Omental fat pad (tissue), 4 donors: ENCODE results near the gene NUTM1. TPM values are rescaled to one million over a fixed set of nuclear protein-coding genes. Genes with fewer than 3 reads are reported as not detected.

Experiments used
- ATAC-seq: fragments of 150-250 bp; one replicate; pipeline ENCODE4 v1.9.1; 2016; ENCODE audit warnings: mild to moderate bottlenecking, moderate library complexity; ENCODE audit not compliant: low FRiP score
- DNase-seq: peaks from one replicate; pipeline ENCODE4 v3.0.0-alpha.2; 2019; ENCODE audit warnings: low spot score
- total RNA-seq, 4 donors: library from RNA; depleted of rRNA; stranded (reverse); fragments of >200 nt; gene quantifications; one replicate each; pipeline ENCODE4 v1.1.0, GENCODE V29; 2016
- TF ChIP-seq, protein P1 (sequence below), 3 donors: fragments of 450-650 bp; IDR thresholded peaks; one replicate each; pipeline ENCODE4 v1.5.1; 2016 to 2017; ENCODE audit warnings: antibody characterized with exemption in 3 of 3, mild to moderate bottlenecking in 3 of 3, moderate library complexity in 2 of 3

Gene NUTM1
- total RNA-seq, 4 donors from 2014 or later = not detected

DNA sequence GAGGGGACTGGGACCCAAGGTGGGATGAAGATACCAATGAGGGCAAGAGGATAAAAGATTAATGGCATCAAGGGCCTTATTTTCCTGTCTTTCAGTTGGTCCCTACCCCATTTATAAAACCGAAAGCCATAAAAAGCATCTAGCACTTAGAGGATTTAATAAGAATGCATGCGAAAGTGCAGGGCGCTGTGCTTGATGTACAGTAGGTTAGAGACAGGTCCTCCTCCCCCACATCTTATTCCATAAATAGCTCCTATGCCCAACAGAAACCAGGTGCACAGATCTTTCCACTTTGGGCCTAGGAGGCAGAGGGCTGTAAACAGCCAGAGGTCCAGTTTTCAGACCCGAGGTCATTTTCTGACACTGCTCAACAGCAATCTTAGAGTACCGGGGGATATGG is 22.7 kb downstream of the NUTM1 start:
- TF ChIP-seq, protein P1, sequence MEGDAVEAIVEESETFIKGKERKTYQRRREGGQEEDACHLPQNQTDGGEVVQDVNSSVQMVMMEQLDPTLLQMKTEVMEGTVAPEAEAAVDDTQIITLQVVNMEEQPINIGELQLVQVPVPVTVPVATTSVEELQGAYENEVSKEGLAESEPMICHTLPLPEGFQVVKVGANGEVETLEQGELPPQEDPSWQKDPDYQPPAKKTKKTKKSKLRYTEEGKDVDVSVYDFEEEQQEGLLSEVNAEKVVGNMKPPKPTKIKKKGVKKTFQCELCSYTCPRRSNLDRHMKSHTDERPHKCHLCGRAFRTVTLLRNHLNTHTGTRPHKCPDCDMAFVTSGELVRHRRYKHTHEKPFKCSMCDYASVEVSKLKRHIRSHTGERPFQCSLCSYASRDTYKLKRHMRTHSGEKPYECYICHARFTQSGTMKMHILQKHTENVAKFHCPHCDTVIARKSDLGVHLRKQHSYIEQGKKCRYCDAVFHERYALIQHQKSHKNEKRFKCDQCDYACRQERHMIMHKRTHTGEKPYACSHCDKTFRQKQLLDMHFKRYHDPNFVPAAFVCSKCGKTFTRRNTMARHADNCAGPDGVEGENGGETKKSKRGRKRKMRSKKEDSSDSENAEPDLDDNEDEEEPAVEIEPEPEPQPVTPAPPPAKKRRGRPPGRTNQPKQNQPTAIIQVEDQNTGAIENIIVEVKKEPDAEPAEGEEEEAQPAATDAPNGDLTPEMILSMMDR (IDR thresholded peaks at IDR 0.05) = no peak
- no peak for ATAC-seq

DNA sequence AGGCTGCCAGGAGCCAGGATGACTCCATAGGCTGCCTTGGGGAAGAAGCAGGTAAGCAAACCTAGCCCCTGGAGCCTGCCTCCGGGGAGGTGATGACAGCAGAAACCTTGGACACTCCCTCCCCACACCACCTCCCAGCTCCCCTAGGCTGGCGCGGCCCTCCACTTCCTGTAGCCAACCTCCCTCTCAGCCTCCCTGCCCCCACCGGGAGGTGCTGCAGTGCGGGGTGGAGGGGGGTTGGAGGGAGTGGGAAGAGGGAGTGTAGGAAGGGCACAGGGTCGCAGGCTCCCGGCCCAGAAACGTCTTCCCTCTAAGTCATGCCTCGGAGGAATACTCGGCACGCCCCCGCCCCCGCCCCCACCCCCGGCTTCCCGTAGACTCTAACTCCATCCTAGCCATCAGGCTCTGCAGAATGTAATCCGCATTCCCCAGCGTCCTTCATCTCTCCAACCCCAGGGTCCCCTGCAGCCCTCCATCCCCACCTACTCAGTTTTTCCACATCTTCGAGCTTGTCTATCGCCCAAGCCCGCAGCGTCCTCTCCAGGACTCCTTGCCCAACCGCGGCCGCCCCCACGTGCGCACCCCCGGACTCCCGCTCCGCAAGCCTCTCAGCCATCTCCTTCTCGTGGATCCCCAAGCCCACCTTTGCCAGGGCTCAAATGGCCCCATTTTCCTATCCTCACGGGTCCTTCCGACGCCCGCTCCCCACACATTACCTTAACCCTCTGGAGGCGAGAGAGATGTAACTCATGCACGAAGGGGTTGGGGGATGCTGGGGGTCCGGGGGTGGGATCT is 23.4 kb downstream of the NUTM1 start:
- DNase-seq (peak; percentile 35), ATAC-seq (peak; percentile 29)
- TF ChIP-seq, protein P1 (IDR thresholded peaks at IDR 0.05) = no peak

More for the DNA sequence above, 22.7 kb downstream of the NUTM1 start:
- DNase-seq = no peak

DNA sequence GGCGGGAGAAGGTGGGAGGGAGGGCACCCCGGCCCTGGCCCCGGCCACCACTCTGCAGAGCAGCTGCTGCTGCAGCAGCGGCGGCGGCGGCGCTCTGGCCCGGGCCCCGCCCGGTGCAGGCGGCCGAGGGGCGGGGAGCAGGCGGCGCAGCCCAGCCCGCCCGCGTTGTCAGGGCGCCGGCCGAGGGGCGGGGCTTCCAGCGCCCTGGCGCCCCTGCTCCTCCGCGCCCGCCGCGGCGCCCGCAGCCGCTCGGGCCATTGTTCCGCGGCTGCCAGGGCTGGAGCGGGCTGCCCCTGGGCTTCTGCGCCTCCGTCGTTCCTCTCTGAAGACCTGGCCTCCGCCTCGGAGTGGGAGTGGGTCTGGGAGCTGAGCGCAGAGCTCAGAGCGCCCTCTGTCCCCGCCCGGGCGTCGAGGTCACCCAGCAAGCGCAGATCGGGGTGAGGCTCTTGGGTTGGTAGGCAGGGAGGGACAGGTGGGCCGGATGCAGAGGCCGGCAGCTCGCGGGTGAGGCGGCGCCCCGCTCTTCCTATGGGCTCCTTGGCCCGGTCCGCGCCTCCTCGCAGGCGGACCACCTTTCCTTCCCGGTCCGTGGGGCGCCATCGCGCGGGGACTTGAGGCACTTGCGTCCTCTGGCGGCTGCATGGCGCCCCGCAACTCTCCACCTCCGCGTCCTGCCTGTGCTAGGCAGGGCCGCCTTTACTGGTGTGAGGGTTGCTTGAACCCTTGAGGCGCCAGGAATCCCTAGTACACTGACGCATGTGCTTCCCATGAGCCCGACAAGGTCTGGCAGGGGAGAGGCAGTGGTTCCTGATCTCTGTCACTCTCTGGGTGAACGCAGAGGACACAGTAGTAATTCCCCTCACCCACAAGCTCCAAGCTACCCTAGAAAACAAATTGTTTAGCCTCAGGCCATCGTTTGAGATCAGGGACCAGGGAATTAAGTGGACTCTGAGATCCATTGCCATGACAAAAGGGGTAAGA is 24.3 kb downstream of the NUTM1 start, which contains the start of gene LPCAT4:
Gene LPCAT4 (minus strand): TSS at position 96 of the 981 bp plus-strand sequence. CDS start 96 bp downstream, outside the sequence.
- peak; percentile 77 for DNase-seq
- TF ChIP-seq, protein P1 (IDR thresholded peaks at IDR 0.05) = peak in 1 of 3 donors; percentile 59
- peak; percentile 94 for ATAC-seq

DNA sequence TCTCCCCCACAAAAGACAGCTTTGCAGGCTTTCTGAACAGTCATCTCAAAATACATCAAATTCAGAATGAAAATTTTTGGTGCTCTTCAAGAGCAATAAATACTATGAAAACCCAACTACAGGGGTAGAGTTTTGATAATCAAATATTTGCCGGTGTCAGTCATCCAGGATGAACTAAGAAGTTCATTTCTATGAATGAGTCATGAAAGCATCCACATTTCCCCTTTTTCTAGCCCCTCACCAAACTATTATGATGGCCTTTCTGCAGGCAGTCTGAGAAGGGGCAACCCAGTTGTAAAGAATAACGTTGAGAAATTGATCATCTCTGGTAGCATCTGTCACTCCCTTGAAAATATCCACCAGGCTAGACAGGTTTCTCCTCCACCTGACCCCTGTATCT is 27.0 kb downstream of the NUTM1 start:
- ATAC-seq (no peak), DNase-seq (no peak)
- TF ChIP-seq, protein P1 (IDR thresholded peaks at IDR 0.05) = no peak

DNA sequence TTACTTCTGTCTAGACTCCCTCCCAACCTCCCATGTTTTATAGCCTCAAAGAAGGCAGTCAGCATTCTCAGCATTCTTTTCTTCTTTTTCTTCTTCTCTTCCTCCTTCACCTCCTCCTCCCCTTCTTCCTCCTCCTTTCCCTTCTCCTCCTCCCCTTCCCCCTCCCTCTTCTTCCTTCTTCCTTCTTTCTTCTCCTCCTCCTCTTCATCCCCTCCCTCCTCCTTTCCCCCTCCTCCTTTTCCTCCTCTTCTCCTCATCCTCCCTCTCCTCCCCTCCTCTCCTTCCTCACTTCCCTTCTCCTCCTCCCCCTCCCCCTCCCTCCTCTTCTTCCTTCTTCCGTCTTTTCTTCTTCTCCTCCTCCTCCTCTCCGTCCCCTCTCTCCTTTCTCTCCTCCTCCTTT is 27.5 kb downstream of the NUTM1 start:
- no peak for DNase-seq
- ATAC-seq = no peak
- TF ChIP-seq, protein P1 (IDR thresholded peaks at IDR 0.05) = no peak

DNA sequence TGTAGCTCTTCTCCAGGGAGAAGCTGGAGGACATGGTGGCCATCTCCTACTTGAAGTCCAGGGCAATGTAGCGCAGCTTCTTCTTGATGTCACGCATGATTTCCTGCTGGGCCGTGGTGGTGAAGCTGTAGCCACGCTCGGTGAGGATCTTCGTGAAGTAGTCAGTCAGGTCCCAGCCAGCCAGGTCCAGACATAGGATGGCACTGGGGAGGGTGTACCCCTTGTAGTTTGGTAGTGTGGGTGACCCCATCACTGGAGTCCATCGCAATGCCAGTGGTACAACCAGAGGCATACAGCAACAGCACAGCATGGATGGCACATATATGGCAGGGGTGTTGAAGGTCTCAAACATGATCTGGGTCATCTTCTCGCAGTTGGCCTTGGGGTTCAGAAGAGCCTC is 30.8 kb downstream of the NUTM1 start:
- no peak for ATAC-seq
- no peak for DNase-seq
- TF ChIP-seq, protein P1 (IDR thresholded peaks at IDR 0.05) = no peak
